Smooth muscle cell (in vitro differentiated cells): ENCODE data around the gene SLC35G1. TPM values are rescaled to one million over a fixed set of nuclear protein-coding genes. Genes with fewer than 3 reads are reported as not detected.

Source experiments
- DNase-seq: peaks from one replicate; lab custom pipeline; 2025; ENCODE audit not compliant: unreplicated experiment; lab: John Stamatoyannopoulos, UW
- H2AFZ ChIP-seq: fragments of 200-600 bp; sonication (generic); 2 replicates; pipeline ENCODE4 v1.6.0; 2016; ENCODE audit warnings: antibody characterized with exemption, low read depth, mild to moderate bottlenecking
- H3F3A ChIP-seq: fragments of 200-600 bp; sonication (generic); 2 replicates; pipeline ENCODE4 v1.6.0; 2017; ENCODE audit warnings: antibody characterized with exemption, low read depth
- H3K27ac ChIP-seq: fragments of 200-600 bp; sonication (generic); 2 replicates; pipeline ENCODE4 v1.5.1; 2016; ENCODE audit warnings: low read depth, mild to moderate bottlenecking
- H3K27me3 ChIP-seq: fragments of 200-600 bp; sonication (generic); 2 replicates; pipeline ENCODE4 v1.6.1; 2016; ENCODE audit warnings: low read depth, mild to moderate bottlenecking
- H3K36me3 ChIP-seq: fragments of 200-600 bp; sonication (generic); 2 replicates; pipeline ENCODE4 v1.5.1; 2016; ENCODE audit warnings: low read depth
- H3K4me1 ChIP-seq: fragments of 200-600 bp; sonication (generic); 2 replicates; pipeline ENCODE4 v1.5.1; 2016; ENCODE audit warnings: low read depth
- H3K4me2 ChIP-seq: fragments of 200-600 bp; sonication (generic); 2 replicates; pipeline ENCODE4 v1.6.0; 2016; ENCODE audit warnings: mild to moderate bottlenecking
- H3K4me3 ChIP-seq: fragments of 200-600 bp; sonication (generic); 2 replicates; pipeline ENCODE4 v1.5.1; 2016; ENCODE audit warnings: mild to moderate bottlenecking
- H3K79me2 ChIP-seq: fragments of 200-600 bp; sonication (generic); 2 replicates; pipeline ENCODE4 v1.6.0; 2016; ENCODE audit warnings: low read depth, mild to moderate bottlenecking
- H3K9ac ChIP-seq: fragments of 200-600 bp; sonication (generic); 2 replicates; pipeline ENCODE4 v1.6.0; 2016; ENCODE audit warnings: low read depth
- H3K9me3 ChIP-seq: fragments of 200-600 bp; sonication (generic); replicated peaks from 2 replicates; pipeline ENCODE4 v1.5.1; 2016; ENCODE audit warnings: low read depth
- H4K20me1 ChIP-seq: fragments of 200-600 bp; sonication (generic); 2 replicates; pipeline ENCODE4 v1.6.0; 2016; ENCODE audit warnings: low read depth
- WGBS: methylation state at CpG from one replicate; pipeline ENCODE4 v1.1.7; 2016; ENCODE audit warnings: low lambda C conversion rate; 5-methylcytosine and 5-hydroxymethylcytosine counted together
- polyA plus RNA-seq: library from polyadenylated mRNA; unstranded; fragments of >200 nt; fragmentation: Nextera tagmentation; extraction: Ambion mirVana; gene quantifications from 2 replicates; pipeline ENCODE4 v1.2.1, GENCODE V29; 2016
- total RNA-seq: library from RNA; depleted of rRNA; stranded (reverse); fragments of >200 nt; gene quantifications from 2 replicates; pipeline ENCODE4 v1.2.3, GENCODE V29; 2014
- TF ChIP-seq, protein P1 (sequence below): fragments of 200-600 bp; sonication (generic); IDR thresholded peaks from 2 replicates; pipeline ENCODE4 v1.5.1; 2017; ENCODE audit warnings: borderline replicate concordance, mild to moderate bottlenecking, antibody characterized with exemption; ENCODE audit not compliant: insufficient read depth, poor library complexity, severe bottlenecking

The SLC35G1 gene
- total and polyA plus RNA-seq, 2 experiments from 2014 or later, result 3.4 to 6.4 TPM

DNA sequence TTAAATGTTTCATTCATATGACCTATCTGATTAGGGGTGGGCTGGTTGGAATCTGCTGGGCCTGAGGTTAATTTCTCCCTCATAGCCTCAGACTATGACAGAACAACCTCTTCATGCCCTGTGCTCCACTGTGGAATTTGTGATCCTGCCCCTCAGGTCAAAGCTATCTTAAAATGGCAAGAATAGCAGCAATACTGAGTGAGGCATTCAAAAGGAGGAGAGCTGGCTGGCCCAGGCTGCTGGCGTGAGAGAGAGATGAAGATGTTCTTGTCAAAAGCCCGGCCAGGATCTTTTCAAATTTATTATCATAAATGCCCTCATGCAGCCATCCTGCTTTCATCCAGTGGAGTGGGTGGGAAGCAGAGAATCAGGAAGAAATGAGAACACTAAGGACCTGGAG, 58.1 kb downstream of the SLC35G1 start:
- Histone ChIP-seq H3K9ac (no peak overlapping the region), H3K79me2 (no peaks in the 10 kb centered on the region), H2AFZ (no peak overlapping the region), H3K4me1 (no peaks in the 10 kb centered on the region), H3K27ac (no peak overlapping the region), H3K27me3 (no peaks in the 10 kb centered on the region), H4K20me1 (no peaks in the 10 kb centered on the region), H3K36me3 (no peaks in the 10 kb centered on the region), H3K9me3 (no peaks in the 10 kb centered on the region), H3F3A (no peaks in the 10 kb centered on the region), H3K4me2 (no peak overlapping the region), H3K4me3 (no peak overlapping the region)
- TF ChIP-seq, protein P1, sequence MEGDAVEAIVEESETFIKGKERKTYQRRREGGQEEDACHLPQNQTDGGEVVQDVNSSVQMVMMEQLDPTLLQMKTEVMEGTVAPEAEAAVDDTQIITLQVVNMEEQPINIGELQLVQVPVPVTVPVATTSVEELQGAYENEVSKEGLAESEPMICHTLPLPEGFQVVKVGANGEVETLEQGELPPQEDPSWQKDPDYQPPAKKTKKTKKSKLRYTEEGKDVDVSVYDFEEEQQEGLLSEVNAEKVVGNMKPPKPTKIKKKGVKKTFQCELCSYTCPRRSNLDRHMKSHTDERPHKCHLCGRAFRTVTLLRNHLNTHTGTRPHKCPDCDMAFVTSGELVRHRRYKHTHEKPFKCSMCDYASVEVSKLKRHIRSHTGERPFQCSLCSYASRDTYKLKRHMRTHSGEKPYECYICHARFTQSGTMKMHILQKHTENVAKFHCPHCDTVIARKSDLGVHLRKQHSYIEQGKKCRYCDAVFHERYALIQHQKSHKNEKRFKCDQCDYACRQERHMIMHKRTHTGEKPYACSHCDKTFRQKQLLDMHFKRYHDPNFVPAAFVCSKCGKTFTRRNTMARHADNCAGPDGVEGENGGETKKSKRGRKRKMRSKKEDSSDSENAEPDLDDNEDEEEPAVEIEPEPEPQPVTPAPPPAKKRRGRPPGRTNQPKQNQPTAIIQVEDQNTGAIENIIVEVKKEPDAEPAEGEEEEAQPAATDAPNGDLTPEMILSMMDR, result no peak
- 92% methylated on average over 2 of the region's 2 CpGs for WGBS
- DNase-seq, result no peak

Other genes starting within 250 kb of the SLC35G1 start
- gene FRA10AC1, start 191.4 kb upstream of the SLC35G1 start, total RNA-seq, result 12.3 and 12.5 TPM in 2 replicates
- gene FRA10AC1, start 191.4 kb upstream of the SLC35G1 start, polyA plus RNA-seq, result 11.2 and 14.4 TPM in 2 replicates
- gene LGI1, start 136.0 kb upstream of the SLC35G1 start, total RNA-seq, result 1.2 and 6.7 TPM in 2 replicates
- gene LGI1, start 136.0 kb upstream of the SLC35G1 start, polyA plus RNA-seq, result 2.0 TPM in 1 of 2 replicates, not detected in the other
- 4.5 and 5.6 TPM in 2 replicates for gene PLCE1, start 100.0 kb downstream of the SLC35G1 start, total RNA-seq
- 2.1 and 4.0 TPM in 2 replicates for gene PLCE1, start 100.0 kb downstream of the SLC35G1 start, polyA plus RNA-seq